Activated T-helper 1 cell treated with Interleukin-2 at 50 U/mL for 16 hours (primary cell): ENCODE data around the gene FGD3.
"Not testable (repeated sequence)": the region's sequence is repeated elsewhere in the genome, so short reads cannot be mapped to it uniquely, and the experiment has no call there.

ENCODE experiments used
- DNase-seq: peaks from one replicate; pipeline ENCODE4 v3.0.0-alpha.2; 2020; ENCODE audit warnings: low read depth

The FGD3 gene, protein sequence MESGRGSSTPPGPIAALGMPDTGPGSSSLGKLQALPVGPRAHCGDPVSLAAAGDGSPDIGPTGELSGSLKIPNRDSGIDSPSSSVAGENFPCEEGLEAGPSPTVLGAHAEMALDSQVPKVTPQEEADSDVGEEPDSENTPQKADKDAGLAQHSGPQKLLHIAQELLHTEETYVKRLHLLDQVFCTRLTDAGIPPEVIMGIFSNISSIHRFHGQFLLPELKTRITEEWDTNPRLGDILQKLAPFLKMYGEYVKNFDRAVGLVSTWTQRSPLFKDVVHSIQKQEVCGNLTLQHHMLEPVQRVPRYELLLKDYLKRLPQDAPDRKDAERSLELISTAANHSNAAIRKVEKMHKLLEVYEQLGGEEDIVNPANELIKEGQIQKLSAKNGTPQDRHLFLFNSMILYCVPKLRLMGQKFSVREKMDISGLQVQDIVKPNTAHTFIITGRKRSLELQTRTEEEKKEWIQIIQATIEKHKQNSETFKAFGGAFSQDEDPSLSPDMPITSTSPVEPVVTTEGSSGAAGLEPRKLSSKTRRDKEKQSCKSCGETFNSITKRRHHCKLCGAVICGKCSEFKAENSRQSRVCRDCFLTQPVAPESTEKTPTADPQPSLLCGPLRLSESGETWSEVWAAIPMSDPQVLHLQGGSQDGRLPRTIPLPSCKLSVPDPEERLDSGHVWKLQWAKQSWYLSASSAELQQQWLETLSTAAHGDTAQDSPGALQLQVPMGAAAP

DNA sequence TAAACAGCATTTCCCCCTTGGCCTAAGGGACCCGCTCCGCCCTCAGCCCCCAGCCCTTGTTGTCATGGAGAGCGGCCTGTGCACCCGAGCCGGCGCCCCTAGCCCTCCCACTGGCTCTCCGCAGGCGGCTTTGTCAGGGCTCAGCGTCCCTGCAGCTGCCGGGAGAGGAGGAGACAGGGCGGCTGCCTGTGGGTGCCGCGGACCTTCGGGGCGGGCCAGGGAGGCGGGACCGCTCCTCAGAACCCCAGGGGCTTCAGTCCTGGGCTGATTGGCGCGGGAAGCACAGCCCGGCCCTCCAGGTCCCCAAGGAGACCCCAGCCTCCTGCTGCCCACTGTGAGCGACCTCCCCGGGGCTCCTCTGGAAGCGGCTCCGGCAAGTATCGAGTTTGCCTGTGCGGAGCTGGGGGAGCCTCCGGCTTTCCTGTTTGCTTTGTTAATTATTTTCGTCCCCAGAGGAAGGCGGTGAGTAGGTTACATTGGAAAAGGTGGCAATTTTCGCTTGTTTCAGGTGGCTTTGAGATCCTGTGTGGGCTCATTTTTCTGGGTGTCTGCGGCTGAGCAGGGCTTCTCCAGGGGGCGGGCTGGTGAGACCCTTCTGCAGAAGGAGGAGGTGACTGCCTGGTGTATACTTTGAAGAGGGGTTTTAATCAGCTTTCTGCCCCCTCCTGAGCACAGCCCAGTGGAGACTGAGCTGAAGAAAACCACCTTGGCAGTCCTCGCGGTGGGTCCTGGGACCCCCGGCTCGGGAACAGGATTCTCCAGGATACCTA is at the start of gene FGD3:
Gene FGD3, plus strand, starts transcription at position 256 of the 770 bp plus-strand sequence. CDS start 28,734 bp downstream, outside the sequence.
- peak; percentile 35 for DNase-seq

DNA sequence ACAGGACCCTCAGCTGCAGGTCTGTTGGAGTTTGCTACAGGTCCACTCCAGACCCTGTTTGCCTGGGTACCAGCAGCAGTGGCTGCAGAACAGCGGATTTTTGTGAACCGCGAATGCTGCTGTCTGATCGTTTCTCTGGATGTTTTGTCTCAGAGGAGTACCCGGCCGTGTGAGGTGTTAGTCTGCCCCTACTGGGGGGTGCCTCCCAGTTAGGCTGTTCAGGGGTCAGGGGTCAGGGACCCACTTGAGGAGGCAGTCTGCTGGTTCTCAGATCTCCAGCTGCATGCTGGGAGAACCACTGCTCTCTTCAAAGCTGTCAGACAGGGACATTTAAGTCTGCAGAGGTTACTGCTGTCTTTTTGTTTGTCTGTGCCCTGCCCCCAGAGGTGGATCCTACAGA is 42.2 kb upstream of the FGD3 start:
- DNase-seq: not testable (repeated sequence)

DNA sequence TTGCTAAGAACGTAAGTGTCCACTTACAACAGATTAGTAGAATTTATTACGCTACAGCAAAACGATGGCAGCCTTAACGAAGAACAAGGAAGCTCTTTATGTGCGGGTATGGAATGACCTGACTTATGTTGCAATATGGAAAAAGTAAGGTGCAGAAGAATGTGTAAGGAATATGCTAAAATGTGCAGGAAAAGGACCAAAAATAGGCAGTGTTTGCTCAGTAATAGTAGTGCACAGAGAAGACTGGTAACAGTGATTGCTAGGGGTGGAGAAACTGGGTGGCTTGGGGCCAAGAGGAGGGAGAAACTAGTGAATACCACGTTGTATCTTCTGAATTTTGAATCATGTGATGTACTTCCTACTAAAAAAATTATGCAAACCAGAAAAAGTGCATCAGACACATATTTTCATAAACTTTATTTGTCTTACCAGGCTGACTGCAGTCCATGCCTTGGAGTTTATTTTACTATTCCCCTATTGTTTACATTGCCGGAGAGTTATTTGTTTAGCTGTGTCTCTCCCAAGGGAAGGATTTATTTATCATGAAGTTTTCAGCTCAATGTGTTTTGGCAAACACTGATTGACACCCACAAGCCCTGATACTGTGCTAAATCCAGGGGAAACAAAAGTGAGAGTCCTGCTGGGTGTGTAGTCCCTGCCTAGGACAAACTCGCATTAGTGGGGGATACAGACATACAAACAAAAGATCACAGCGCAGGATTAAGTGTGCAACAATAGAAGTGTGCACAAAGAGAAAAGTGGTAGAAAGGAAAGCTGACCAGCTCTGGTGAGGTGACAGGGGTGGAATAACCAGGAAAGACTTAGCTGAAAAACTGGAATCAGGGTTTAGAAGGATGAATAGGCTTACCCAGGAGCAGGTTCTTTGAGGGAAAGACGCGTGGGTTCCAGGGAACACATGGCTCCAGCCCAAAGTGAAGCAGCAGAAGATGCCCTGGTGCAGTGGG is 35.5 kb upstream of the FGD3 start:
- no peak for DNase-seq

DNA sequence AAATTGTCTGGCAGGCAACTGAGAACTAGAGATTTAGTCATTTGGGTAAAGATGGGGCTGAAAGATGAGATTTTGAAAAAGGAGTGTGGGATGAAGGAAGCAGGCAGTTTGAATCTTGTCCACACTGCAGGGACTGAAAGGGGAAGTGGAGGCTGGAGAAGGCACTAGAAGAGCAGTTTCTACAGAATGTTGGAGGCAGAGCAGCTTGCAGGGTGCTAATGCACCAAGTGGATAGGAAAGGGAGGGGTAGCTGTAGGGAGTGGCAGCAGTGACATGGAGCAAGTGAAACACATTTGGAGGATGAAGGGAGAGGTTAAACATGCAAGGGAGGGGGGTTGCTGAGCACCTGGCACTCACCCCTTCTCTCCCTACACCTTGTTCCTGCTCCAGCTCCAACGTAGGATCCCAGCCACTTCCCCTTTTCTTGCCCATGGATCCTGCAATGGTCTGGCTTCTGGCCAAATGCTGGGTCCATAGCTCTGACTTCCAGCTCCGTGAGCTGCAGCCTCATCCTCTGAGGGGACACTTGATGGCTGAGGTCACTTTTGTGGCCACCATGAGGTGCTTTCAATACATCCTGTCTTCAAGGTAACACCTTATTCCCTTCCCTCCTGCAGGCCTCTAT is 30.0 kb upstream of the FGD3 start:
- DNase-seq: no peak

DNA sequence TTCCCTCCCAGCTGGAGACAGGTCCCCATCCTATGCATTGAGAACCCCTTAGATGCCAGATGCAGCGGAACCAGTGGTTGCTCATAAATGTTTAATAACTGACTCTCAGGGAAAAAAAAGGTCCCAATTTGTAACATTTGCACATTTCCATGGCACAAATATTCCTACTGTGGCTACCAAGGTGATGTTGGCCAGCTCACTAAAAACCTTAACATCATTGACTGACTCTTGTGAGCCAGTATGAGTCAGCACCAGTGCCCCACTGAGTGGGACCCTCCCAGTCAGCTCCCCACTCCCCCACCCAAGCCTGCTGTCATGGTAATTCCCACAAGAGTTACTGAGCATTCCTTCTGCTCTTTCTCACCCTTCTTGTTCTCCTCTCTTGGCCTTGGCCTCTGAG is 26.9 kb upstream of the FGD3 start:
- no peak for DNase-seq

DNA sequence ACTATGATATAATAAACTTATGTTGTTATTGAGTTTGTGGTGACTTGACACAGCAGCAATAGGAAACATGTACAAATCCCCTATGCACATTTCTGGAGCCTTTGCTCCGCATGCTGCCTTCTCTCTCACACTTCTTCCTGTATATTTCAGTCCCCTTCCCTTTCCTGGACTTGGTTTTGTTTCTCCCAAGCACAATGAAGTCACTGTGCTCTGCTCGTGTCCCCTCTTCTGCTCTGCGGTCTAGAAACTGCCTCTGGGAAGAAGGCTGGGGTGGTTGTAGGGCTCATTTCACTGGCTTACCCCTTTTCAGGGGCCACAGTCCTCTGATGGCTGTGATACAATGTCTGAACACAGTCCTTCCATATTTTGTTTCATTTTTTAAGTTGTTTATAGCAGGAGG is 15.7 kb upstream of the FGD3 start:
- no peak for DNase-seq

DNA sequence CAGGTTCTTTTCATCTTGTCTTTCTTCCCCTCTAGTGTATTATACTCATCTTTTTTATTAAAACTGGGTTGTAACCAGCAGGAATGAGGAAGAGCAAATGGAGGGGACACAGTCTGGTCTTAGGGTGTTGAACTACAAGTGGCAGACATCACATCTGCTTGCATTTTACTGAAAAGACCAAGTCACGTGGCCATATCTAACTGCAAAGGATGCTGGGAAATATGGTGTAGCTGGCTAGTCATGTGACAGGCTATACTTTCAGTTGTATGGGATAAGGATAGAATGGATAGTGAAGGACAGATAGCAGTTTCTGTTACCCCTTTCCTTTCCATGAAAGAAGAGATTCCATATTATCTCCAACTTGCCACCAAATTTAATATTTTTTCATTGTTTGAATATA is 13.0 kb upstream of the FGD3 start:
- no peak for DNase-seq

DNA sequence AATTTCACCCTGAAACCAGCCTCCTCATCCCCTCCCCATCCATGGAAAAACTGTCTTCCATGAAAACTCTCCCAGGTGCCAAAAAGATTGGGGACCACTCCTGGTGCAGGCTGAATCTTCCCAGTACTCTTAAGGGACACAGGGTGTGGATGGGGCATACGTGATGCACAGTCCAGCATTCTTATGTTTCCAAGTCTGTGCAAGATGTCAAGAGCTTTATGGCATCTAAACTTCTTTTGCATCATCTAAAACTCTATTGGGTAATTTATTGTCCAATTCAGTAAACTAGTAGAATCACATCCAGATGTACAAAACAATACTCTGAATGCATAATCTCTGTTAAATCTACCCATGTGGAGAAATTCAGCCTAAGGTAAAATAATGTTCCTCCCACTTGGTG is 9.3 kb upstream of the FGD3 start:
- DNase-seq: no peak

DNA sequence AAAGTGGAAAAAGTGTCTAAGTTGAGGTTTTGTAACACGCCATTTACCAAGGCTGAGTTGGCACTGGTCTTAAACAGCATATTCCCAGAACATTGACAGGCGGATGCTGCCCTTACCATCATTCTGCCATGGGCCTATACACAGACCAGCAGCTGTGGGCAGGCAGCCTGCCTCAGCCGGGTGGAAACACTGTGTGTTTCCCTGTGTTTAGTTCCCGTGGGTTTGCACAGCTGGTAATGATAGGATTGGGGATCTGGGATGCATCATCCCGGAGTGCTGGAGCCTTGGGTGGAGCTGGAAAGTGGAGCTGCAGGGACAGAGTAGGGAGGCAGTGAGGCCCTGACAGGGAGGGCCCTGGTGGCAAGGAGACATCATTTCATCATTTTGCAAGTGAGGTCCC is 5.5 kb upstream of the FGD3 start:
- no peak for DNase-seq

DNA sequence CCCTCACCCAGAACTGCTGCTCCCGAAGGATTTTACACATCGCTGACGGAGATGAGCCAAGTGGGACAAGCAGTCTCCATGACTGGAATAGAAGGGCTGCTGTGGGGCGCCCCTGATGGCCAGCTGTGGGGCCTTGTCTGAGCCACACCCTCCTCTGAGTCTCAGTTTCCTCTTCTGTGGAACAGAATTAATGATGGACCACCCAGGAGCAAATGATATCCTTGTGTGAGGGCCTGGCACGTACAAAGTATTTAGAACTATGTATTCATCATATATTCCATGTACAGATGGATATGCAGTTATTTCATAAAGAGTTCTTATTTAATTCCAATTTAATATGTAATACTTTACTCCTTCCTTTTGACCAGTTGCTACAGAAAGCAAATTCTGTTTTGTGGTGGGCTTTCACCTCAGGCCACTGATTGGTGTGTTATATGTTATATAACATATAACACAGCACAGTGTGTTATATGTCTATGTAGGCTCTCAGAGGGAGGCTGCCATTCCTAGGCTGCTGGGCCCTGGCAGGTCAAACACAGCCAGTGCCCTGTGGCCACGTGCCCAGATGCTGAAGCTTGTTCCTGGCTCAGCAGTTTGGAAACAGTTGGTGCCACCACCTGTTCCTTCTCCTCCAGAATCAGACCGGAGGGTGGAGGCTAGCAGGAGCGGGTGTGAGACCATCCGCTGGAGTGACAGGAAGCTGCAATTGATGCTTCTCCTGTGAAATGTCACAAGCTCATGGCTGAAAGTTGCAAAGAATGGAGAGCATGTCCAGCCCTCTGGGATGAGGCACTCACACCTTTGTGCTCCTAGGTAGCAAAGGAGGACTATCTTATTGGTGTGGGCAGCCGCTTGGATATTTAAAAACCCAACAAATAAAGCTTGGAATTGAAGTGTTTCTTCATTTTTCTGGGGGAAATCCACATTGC is 4.4 kb upstream of the FGD3 start:
- DNase-seq: no peak

DNA sequence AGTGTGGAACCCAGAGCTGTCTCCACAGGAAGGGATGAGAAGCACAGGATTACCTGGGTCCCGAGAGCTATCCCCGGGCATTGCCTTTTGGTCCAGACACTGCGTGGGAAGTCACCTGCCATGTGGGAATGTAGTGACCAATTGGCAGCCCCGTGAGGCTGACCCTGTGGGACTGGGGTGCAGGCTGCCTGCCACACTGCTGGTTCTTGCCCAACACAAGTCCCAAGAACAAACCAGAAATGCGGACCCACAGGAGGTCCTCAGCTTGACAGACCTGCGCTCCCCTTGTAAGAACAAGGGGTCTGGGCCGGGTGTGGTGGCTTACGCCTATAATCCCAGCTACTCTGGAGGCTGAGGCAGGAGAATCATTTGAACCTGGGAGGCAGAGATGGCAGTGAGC is 2.4 kb upstream of the FGD3 start:
- DNase-seq: no peak

DNA sequence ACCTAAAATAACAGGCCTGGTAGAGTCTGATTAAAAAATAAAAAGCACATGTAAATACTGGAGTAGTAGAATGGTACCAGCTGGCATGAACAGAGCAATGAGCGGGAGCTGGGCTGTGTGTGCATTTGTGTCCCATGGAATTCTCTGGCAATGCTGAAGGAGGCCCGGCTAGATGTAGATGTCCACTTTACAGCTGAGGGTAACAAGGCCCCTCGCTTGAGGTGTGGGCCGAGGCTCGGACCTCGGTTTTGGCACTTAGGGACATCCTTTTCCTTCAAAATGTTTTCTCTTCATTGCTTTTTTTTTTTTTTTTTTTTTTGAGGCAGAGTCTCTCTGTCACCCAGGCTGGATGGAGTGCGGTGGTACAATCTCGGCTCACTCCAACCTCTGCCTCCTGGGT is 1.5 kb upstream of the FGD3 start:
- no peak for DNase-seq

DNA sequence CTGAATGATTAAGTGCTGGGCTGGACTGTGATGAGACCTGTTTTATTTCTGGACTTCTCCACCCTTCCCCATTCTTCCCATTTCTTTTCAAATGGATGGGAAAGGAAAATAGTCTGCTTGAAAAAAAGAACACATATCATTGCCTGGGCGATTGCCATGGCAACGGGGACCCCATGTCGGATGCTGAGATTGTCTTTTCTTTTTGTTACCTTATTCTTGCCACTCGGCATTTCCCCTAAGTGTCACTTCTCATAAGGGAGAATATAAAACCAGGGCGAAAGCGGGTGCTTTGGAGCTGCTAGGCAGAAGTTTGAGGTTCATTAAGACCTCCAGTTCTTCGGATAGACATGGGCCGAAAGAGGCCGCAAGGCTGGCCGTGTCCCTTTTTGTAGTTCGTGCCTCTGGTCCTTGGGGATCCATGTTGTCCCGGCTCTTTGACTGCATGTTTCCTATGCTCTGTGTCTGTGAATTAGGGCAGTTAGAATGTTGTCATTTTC is 763 bp downstream of the FGD3 start:
- DNase-seq: no peak

DNA sequence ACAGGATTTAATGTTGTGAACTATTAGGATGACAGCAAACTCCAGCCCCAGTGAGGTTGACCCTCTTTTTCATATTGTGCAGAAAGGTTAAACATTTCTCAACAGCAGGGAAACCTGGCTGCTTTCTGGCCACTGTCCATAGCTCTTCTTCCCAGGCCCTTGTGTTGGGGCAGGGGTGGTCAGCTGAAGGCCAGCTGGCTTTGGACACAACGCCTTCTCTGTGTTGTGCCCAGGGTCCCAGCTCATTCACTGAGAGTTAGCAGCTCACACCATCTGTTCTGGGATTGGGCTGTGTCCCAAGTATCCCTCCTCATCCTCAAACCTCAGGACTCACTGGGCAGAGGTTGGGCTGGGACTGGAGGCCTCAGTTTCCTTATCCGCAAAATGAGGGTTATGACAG is 1.3 kb downstream of the FGD3 start:
- no peak for DNase-seq

DNA sequence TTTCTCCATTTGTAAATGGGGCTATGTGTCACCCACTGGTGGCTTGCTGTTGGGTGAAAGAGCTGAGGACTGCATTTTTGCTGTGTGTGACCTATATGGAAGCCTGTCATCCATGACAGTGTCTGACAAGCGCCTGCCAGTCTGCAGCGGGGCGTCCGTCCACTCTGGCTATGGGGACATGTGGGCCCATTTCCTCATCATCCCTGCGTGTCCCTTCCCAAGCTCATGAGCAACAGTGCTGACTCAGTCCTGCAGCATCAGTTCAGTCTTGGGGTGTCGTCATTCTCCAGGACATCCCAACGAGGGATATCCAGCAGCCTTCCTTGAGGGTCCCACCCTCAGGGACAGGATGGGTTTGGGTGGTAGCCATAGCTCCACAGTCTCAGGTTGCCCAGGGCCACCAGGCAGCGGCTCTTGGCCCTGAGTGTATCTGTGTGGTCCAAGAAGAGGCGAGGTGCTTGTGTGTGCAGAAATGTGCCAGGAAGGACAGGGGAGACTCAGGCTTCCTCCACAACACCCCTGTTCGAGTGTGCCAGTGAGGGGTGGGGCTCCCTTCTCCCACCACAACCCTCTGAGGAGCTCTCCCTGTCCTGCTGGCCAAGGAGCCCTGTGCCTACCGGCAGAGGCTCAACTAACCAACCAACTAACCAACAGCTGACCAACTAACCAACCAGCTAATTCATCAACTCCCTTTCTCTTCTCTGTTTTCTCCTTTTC is 2.1 kb downstream of the FGD3 start:
- DNase-seq: no peak

DNA sequence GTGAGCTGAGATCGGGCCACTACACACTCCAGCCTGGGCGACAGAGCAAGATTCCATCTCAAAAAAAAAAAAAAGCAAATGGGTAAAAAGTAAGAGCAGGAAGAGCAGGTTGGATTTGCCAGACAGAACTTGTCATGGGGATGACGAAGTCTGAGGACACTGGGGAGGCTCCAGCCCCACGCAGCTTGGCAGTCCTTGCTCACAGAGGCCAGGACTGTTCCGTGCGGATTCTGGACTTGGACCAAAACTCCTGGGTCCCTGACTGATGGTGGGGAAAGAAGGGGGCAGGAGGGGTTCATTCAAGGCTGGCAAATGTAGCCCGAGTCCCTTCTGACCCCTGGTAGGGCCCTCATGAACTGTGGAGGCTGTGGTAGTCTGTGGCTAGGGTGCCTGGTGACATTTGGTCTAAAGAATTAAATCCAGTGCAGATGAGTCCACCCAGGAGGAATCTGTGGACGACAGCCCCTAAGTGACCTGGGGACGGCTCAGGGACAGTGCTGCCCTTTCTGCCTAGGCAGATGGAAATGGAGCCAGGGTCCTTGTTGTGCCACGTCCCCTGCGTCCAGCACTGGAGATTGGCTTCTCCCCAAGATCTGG is 3.1 kb downstream of the FGD3 start:
- DNase-seq: no peak

DNA sequence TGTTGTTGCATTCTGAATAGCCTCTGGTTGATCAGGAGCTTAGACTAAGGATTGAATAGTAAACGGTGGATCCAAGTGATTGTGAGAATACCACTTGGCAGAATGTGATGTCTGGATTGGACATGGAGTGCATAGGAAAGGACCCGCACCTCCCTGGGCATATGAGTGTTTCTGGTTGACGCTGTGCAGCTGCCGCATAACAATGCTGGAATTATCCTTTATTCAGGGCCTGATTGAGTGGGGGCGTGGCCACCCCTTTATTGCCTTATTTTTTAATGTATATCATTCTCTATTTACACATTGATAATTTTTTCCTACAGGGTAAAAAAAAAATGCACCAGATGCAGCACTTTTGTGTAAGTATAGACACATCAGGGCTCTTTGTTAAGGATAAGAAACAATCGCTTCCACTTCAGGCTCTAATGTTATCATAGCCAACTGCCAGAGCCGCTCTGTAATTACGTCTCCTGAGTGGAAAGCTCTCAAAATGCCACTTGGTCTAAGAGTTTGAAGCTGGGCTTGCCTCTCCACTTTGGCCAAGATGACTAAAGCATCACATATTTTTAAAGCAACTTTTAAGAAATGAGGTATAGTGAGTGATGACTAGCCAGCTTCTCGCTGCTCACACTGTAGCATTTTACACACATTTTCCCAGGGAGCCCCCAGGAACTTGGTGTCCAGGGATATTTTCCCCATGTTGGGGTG is 5.7 kb downstream of the FGD3 start:
- DNase-seq: no peak
